Amygdala (tissue), 56 donors: Measurements from ENCODE around the gene GOSR2.

Experiments
- DNase-seq, 56 donors: peaks; one replicate each; lab custom pipeline; 2025; lab: John Stamatoyannopoulos, UW

The GOSR2 gene

DNA sequence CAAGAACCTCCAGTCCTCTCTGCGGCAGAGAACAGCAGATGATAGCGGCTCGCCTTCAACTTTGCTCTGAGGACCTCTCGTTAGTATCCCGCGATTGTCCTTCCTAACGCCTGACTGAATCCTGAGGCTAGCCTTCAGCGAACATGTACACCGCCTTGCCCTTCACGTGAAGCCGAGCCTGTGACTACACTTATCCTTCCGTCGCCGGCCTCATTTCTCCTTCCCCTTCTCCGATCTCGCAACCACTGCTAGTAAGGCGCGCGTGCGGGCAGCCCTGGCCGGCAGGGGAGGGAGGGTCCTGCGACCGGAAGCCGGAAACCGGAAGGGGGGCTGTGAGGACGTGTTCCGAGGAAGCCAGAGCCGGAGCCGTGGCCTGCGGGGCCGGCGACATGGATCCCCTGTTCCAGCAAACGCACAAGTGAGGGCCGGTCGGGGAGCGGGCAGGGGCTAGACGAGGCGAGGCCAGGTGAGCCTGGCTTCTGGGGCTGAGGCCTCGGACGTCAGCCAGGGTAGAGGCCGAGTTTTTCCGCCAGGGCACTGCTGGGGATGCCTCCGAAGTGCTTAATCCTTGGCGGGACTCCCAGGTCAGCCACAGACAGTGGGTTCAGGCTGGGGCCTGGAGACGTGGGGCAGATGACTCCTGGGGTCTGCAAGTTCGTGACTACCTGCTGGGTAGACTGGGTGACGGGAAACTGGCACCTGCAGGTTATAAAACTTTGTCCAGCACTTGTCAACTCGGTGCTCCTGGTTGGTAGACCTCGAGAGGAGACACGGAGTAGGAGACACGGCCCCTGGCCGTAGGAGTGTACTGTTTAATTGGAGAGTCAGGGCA is at the start of gene GOSR2:
GOSR2 (plus strand) TSS at position 357 of the 832 bp plus-strand sequence; CDS start at position 390, 33 bp downstream.
- DNase-seq, result peak; percentile 50 to 97 (median 88)

DNA sequence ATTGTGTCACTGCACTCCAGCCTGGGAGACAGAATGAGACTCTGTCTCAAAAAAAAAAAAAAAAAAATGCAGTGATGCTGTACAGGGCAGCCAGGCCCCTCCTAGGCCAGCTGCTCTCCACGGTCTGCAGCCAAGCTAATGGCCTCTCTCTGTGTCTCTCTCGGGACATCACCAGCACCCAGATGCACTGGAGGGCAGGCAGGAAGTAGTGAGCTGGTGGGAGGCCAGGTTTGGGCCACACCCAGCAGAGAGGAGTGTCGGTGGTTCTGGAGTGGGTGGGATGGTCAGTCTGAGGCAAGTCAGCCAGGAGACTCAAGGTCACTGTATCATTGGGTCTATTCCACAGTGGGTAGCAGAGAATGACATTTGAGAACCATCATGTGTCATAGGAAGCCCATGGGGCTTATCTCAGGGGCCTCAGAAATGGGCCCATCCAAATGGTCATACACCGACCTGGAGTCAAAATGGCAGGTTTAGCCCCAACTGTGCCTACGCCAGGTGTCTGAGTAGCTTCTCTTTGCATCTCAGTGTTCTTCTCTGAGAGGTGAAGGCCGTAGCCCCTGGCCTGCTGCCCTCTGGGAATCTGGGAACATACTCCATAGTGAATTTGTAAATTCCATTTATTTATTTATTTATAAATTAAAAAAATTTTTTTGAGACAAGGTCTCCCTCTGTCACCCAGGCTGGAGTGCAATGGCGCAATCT is 48.9 kb upstream of the GOSR2 start:
- no peak for DNase-seq

DNA sequence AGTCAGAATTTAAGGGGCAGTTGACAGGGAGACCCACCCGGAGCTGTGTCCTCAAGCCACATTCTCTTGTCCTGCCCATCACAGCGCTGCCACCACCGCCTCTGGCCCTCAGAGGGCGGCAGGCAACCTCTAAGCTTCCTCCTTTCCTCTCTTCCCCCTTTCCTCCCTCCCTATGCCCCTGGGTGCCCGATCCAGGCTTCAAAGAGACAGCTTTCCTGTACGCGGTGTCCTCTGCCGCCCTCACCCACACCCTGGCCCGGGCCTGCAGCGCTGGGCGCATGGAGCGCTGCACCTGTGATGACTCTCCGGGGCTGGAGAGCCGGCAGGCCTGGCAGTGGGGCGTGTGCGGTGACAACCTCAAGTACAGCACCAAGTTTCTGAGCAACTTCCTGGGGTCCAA is 48.1 kb upstream of the GOSR2 start:
- DNase-seq, result no peak

DNA sequence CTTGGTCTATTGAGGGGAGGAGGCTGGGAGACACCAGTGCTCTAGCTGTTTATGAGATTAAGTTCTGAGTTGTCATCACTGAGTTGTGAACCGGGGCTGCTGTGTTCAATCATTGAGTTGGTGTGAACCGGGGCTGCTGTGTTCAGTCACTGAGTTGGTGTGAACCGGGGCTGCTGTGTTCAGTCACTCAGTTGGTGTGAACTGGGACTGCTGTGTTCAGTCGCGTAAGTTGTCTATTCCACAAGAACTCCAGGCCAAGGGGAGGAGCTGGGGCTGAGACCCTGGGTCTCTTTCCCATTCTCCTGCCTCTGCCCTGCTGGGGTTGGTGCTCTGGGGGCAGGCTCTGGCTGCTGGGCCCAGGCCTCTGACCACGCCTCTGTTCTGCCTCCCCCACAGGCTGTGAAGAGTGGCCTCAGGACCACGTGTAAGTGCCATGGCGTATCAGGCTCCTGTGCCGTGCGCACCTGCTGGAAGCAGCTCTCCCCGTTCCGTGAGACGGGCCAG is 47.1 kb upstream of the GOSR2 start:
- DNase-seq, result no peak

DNA sequence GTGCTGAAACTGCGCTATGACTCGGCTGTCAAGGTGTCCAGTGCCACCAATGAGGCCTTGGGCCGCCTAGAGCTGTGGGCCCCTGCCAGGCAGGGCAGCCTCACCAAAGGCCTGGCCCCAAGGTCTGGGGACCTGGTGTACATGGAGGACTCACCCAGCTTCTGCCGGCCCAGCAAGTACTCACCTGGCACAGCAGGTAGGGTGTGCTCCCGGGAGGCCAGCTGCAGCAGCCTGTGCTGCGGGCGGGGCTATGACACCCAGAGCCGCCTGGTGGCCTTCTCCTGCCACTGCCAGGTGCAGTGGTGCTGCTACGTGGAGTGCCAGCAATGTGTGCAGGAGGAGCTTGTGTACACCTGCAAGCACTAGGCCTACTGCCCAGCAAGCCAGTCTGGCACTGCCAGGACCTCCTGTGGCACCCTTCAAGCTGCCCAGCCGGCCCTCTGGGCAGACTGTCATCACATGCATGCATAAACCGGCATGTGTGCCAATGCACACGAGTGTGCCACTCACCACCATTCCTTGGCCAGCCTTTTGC is 46.5 kb upstream of the GOSR2 start:
- no peak for DNase-seq

DNA sequence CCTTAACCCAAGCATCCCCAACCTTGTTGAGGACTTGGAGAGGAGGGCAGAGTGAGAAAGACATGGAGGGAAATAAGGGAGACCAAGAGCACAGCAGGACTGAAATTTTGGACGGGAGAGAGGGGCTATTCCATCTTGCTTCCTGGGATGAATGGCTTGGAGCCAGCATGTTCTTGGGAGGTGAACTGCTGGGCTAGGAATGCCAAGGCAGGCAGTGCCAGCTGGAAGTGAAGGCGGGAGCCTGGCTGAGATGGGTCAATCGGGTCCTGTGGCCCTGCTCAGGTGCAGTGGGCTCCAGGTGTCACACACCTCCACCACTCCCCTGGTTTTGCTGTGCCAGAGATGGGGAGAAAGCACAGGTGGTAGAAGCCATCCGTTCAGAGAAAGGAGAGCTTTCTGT is 46.0 kb upstream of the GOSR2 start:
- no peak for DNase-seq

DNA sequence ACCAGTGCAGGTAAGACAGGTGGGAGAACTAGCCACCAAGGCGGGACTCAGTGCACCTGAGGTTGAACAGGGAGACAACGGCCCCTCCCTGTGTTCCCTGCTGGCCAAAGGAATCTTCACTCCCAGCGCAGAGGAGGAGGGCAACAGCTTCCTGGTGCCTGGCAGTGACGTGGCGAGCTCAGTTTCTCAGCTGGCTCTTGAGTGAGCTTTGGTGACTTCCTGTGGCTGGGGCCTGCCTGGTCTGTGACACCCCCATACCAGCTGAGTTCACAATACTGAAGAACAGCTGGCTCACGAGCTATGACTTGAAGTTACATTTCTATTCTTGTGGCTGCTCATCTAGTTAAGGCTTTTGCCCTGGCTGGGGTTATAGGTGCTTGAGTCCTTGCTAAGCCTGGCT is 45.5 kb upstream of the GOSR2 start:
- no peak for DNase-seq

DNA sequence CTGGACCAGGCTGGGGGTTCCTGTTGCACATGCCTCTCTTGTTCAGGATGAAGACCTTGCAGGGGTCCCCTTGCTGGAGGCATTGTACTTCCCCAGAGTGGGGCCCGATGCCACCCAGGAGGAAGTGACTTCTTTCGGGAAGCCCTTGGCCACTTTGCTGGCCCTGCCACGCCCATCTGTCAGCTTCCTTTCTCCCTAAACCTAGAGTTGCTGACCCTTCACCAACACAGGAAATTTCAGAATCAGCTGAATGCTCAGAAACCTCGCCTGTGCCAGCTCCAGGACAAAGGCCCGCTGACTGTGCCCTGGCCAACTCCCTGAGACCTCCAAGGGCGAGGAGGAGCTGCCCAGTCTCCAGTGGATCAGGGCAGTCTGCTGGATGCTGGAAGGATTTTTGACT is 44.9 kb upstream of the GOSR2 start:
- DNase-seq, result peak in 17 of 56 donors; percentile 1 to 41 (median 11)

DNA sequence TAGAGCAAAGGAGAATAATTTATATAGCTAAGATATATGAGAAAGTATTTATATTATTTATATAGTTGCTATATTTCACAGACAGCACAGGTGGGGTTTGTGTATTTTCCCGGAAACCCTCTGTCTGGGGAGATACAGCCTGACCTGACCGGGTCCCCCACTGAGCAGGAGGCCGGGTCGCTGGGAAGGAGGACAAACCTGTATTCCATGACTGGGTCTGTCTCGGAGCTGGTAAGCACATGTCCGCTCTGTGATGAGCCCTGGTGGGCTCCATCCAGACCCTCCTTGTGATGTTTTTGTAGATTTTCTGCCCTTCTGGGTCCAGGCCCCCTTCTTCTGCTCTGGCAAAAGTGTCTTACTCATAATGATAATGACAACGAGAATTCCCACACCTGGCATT is 43.9 kb upstream of the GOSR2 start:
- DNase-seq, result no peak

DNA sequence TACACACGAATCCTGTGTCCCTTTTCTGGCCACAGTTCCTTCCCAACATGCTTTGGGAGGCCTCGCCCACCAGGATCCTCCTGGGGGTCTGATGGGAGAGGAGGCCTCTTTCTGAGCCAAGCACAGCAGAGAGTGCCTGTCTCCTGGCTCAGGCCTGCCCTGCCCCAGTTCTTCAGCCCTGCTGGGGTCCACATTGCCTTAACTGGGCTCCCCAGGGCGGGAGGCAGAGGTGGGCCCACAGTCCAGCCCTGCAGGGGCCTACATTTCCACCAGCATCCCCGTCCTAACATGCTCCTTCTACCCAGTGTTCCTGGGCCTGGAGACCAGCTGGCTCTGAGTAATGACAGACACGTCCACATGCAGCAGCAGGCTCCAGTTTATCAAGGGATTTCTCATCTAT is 41.9 kb upstream of the GOSR2 start:
- DNase-seq, result no peak

DNA sequence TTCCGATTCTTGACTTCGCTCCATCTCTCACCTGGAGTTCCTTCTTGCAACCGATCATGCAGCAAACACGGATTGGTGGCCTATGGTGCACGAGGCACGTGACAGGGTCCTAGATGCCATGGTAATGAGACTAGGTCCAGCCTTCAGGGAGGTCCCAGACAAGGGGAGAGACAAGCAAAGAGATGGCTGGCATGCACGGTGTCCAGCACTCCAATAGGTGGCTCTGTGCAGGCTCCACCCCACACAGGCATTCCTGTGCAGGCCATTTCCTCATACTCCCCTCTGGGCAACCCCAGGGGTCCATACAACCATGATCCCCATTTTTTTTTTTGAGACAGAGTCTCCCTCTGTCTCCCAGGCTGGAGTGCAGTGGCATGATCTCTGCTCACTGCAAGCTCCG is 40.3 kb upstream of the GOSR2 start:
- DNase-seq, result no peak

DNA sequence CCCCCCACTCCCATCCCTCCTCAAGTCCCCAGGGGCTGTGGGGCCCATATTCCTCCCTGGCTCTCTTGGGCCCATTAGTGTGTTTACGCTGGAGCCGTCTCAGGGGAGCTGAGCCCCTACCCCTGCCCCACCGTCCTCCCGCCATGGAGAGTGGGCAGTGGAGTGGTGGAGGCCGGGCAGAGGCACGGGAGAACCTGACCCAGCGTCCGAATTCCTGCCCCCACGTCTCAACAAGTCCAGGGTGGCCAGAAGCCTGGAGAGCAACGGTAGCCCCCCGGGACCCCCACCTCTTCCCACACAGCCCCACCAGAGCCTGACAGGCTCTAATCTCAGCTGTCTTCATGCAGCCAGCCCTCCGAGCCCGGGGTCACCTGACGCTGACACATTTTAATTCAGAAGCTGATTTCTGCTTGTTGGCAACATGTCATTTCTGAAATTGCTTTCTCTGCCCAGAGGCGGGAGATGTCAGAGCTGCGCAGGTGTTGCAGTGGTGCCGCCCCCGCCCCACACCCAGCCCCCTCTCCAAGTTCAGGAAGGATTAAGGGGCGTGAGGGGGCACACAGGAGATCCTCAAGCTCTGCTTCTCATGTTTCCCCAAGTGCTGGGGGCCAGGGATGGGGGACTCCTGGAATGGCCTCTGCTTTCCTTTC is 39.0 kb upstream of the GOSR2 start:
- DNase-seq, result no peak

DNA sequence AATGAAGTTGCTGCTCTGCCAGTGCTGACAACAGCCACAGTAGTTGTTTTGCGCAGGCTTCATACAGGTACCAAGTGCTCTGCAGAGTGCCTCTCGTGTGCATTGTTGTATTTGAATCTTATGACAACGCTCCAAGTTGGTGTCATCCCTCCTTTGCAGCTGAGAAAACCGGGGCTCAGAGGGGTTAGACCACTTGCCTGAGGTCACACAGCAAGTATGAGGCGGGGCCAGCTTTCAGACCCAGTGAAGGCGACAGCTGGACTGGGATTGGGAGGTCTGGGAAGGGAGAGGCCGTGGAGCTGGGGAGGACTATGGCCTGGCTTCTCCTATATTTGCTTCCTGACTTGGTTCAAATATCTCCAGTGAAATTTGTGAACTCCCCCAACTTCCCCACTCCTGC is 38.4 kb upstream of the GOSR2 start:
- DNase-seq, result no peak

DNA sequence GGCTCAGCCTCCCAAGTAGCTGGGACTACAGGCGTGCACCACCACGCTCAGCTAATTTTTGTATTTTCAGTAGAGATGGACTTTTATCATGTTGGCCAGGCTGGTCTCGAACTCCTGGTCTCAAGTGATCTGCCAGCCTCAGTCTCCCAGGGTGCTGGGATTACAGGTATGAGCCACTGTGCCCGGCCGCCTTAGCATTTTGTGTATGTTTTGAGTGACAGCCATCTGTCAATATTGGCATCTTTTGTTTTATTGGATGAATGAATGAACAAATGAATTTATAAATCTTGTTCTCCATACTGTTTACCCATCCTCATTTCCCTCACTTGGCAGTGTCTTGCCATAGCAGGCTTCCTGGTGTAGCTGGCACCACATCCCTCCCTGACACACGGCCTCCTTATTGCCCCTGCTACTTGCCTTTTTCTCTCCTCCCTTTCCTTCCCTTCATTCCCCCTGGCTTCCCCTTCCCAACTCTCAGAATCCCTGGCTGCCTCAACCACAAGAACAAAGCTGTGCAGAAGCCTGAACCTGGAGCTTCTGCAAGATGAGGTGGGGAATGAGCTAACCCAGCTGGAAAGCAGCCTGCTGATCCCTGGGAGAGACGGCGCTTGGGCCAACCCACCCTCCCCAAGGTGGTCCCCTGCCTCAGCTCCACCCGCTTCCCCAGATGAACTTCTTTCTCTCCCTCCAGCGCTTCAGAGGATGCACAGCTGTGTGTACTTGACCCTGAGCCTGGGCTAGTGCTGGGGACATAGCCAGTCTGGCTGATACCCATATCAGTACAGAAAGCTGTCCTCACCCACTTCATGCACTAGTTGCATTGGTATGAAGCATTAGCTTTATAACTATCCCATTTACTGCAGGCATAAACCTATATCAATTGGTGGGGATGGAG is 37.3 kb upstream of the GOSR2 start:
- DNase-seq, result no peak

DNA sequence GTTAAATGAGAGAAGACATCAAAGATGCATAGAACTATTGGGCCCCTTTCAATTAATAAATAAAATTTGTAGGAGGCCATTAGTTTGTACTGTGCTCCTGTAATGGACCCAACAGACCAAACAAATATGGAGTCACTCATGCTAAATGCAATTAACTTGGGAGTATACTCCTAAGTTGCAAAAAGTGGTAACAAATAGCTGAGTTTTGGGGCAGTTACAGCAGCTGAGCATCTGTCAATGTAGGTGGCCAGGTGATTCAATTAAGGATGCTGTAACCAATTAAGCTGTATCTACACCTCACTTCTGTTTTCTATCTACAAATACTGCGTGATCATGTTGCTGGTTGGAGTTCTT is 36.7 kb upstream of the GOSR2 start:
- DNase-seq, result no peak

DNA sequence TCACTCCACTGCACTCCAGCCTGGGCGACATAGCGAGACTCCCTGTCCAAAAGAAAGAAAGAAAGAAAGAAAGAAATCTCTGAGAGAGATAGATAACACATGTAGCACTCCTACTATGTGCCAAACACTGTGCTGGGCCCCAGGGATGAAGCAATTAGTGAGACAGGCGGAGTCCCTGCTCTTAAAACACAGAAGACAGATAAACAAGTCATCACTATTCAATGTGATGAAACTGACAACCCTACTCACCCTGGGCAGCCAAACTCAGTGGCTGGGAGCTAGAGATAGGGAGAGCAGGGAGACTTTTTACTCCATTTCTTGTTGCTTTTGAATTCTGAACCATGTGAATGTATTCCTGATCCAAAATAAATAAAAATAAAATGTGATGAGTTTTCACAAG is 35.2 kb upstream of the GOSR2 start:
- no peak for DNase-seq

DNA sequence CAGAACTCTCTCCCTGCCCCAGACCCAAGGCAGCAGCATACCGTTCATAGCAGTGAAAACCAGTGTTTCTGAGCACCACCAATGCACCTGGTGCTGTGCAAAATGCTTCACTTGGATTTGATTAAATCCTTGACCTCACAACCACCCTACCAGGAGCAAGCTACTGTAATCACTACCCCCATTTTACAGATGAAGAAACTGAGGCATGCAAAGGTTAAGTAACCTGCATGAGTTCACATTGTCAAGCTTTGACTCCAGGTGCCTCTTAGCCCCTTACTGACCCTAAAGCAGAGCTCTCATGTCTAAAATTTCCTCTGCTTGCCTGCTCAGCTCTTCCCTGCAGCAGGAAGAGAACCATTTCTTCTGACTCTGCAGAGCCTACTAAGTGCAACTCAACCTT is 34.2 kb upstream of the GOSR2 start:
- DNase-seq, result no peak

DNA sequence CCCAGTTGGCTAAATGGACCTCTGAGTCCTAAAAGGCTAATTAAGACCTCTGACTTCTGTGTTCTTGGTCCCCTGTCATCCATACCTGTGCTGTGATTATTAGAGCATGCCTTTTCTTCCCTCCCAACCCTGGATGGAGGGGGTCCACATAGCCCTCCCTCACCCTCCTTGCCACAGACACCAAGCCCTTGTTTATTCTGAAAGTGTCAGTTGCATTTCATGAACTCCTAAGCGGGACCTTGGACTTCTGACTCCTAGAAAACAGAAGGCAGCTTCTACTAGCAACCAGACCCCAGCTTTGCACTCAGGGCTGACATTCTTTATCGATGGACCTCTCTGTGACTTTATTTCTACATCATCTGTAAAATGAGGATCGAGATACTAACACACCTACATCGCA is 33.4 kb upstream of the GOSR2 start:
- DNase-seq, result no peak

DNA sequence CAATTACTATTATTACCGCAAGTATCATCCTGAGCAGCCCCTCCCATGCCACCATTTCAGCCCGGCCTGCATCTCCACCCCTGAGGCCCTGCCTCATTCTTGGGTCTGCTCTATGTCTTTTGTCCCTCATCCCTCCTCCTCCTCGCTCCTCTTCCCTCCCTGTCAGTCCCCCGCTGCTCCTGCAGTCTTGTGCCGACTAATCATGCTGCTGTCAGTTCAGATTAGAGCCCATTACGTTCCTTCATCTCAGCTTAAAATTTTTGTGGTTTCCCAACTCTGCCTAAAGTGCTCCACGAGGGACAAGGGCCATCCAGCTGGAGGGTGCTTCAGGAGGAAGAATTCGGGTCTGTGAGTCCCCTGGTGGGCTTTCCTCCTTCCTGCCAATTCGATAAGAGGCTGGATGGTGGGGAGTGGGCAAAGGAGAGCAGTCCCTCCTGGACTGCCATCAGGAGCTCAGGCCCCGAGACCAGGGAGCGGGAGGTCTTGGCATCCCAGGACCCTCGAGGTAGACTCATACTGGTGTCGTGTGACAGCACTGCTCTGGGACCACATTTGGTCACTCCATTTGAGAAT is 32.9 kb upstream of the GOSR2 start:
- no peak for DNase-seq

DNA sequence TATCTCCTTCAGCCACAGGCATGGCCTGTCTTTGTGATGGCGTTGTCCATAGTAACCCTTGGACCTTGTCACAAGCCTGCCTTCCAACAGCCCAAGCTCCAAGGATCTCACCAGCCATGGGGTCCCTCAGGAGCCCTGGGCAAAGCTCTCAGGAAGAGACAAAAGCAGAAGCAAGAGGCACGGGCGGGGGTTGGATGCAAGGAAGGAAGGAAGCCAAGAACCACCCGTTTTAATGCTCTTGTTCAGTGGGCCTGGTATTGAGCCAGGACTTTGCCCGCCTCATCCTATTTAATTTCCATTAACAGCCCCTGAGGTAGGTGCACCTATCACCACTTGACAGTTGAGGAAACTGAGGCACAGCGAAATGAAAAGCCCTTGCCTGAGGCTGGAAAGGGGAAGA is 32.3 kb upstream of the GOSR2 start:
- no peak for DNase-seq
